ENCODE data around the gene MEPE. TPM values are rescaled to one million over a fixed set of nuclear protein-coding genes. Genes with fewer than 3 reads are reported as not detected.

Gene MEPE
- polyA plus RNA-seq, 1 donor (not counting 4 experiments of a cell fraction or from before 2014, with no cell fraction given) = not detected

DNA sequence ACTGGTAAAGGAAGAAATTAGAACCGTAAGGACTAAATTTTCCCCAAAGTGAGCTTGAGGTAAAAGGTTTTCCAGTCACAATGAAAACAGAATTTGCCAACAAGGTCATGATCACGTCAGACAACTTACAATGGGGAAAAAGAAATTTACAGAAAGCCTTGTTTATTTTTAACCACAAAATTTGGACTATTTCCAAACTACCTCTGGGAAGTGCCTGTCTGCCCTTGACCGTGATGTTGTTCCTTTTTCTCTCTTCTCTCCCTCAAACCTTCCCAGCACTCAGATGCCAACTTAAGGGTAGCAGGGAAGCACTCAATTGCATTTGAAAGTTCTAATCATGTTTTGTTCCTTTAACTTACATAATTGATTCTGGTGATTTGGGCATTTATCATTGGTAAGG is 32.5 kb downstream of the MEPE start:
- Histone ChIP-seq H3K9me3 (ENCODE audit: control insufficient read depth, low read depth, low read length) (no peaks in the 10 kb centered on the region), H3K4me2 (ENCODE audit: control insufficient read depth, extremely low read depth, insufficient read depth, low read depth, low read length) (no peak overlapping the region), H3K4me1 (ENCODE audit: control insufficient read depth, extremely low read depth, insufficient read depth, low read length) (no peaks in the 10 kb centered on the region), H3K79me2 (ENCODE audit: control insufficient read depth, insufficient read depth, low read length) (no peaks in the 10 kb centered on the region), H3K27me3 (ENCODE audit: control insufficient read depth, extremely low read depth, insufficient read depth, low read length) (no peaks in the 10 kb centered on the region), H4K20me1 (ENCODE audit: control insufficient read depth, extremely low read depth, insufficient read depth, low read length) (no peaks in the 10 kb centered on the region), H3K9me1 (ENCODE audit: control insufficient read depth, extremely low read depth, insufficient read depth, low read length) (no peaks in the 10 kb centered on the region), H3K9ac (ENCODE audit: control insufficient read depth, extremely low read depth, insufficient read depth, low read length) (no peak overlapping the region), H3K36me3 (ENCODE audit: control insufficient read depth in 2 of 2, extremely low read depth in 1 of 2, insufficient read depth in 2 of 2, low read length in 2 of 2) (no peaks in the 10 kb centered on the region), H2AFZ (ENCODE audit: control insufficient read depth, low read length) (no peak overlapping the region), H3K4me3 (ENCODE audit: control insufficient read depth in 2 of 3, extremely low read depth in 1 of 3, insufficient read depth in 2 of 3, low read depth in 1 of 3, low read length in 3 of 3) (no peak overlapping the region), H3K27ac (ENCODE audit: control insufficient read depth, insufficient read depth, low read length) (no peak overlapping the region)
- no peak for TF ChIP-seq EZH2 (IDR thresholded peaks at IDR 0.05; ENCODE audit: low read length)
- TF ChIP-seq CTCF (optimal IDR thresholded peaks at IDR 0.05 in 1 of 3, IDR thresholded peaks at IDR 0.05 in 1 of 3, conservative IDR thresholded peaks at IDR 0.05 in 1 of 3; ENCODE audit: extremely low read depth in 1 of 3, insufficient read depth in 2 of 3, low read length in 3 of 3) = no peak
- no peak for FAIRE-seq
- dilution Hi-C loops (cut with MboI; ENCODE audit: extremely low pct_ligation_motif_present, low sequenced_read_pairs) = loop anchor here (25.0 kb wide), 2 partner anchors 97 to 347 kb away; no protein-coding TSS in a partner anchor
- DNase-seq (ENCODE audit: low read depth, low spot score) = no peak

- FAIRE-seq = peak; percentile 5
- H3K9me1 ChIP-seq (ENCODE audit: control insufficient read depth, extremely low read depth, insufficient read depth, low read length) = no peaks in the 10 kb centered on the region
Measured at GRCh38 chr4:87865960-87866598, 33.3 kb downstream of the MEPE start.

More at GRCh38 chr4:87865960-87866598, 33.3 kb downstream of the MEPE start:
- Histone ChIP-seq H3K36me3 (ENCODE audit: control insufficient read depth in 2 of 2, extremely low read depth in 1 of 2, insufficient read depth in 2 of 2, low read length in 2 of 2) (no peaks in the 10 kb centered on the region), H2AFZ (ENCODE audit: control insufficient read depth, low read length) (no peak overlapping the region), H3K4me1 (ENCODE audit: control insufficient read depth, extremely low read depth, insufficient read depth, low read length) (no peaks in the 10 kb centered on the region), H4K20me1 (ENCODE audit: control insufficient read depth, extremely low read depth, insufficient read depth, low read length) (no peaks in the 10 kb centered on the region), H3K79me2 (ENCODE audit: control insufficient read depth, insufficient read depth, low read length) (no peaks in the 10 kb centered on the region), H3K27me3 (ENCODE audit: control insufficient read depth, extremely low read depth, insufficient read depth, low read length) (no peaks in the 10 kb centered on the region), H3K9me3 (ENCODE audit: control insufficient read depth, low read depth, low read length) (no peaks in the 10 kb centered on the region), H3K4me3 (ENCODE audit: control insufficient read depth in 2 of 3, extremely low read depth in 1 of 3, insufficient read depth in 2 of 3, low read depth in 1 of 3, low read length in 3 of 3) (no peak overlapping the region), H3K4me2 (ENCODE audit: control insufficient read depth, extremely low read depth, insufficient read depth, low read depth, low read length) (no peak overlapping the region), H3K9ac (ENCODE audit: control insufficient read depth, extremely low read depth, insufficient read depth, low read length) (no peak overlapping the region), H3K27ac (ENCODE audit: control insufficient read depth, insufficient read depth, low read length) (no peak overlapping the region)
- dilution Hi-C loops (cut with MboI; ENCODE audit: extremely low pct_ligation_motif_present, low sequenced_read_pairs) = loop anchor here (25.0 kb wide), 2 partner anchors 96 to 346 kb away; no protein-coding TSS in a partner anchor
- no peak for DNase-seq (ENCODE audit: low read depth, low spot score)
- TF ChIP-seq EZH2 (IDR thresholded peaks at IDR 0.05; ENCODE audit: low read length) = no peak
- TF ChIP-seq CTCF (optimal IDR thresholded peaks at IDR 0.05 in 1 of 3, IDR thresholded peaks at IDR 0.05 in 1 of 3, conservative IDR thresholded peaks at IDR 0.05 in 1 of 3; ENCODE audit: extremely low read depth in 1 of 3, insufficient read depth in 2 of 3, low read length in 3 of 3) = no peak
